NB4 (cell line): ENCODE data around the gene FSD1L.

ENCODE experiments used
- CTCF ChIP-seq: IDR thresholded peaks from one replicate; pipeline ENCODE4 v1.5.1; 2012; ENCODE audit warnings: low read depth, low read length
- MAX ChIP-seq: IDR thresholded peaks from 2 replicates; pipeline ENCODE4 v1.6.1; 2011; ENCODE audit warnings: low read depth, low read length

GRCh38 chr9:105419816-105420597 lies 27.8 kb upstream of the FSD1L start:
- TF ChIP-seq CTCF (no peak), MAX (no peak)
